Ammon's horn (tissue), 1 donor: ENCODE results near the gene TPRN.

ENCODE experiments used
- DNase-seq: peaks from one replicate; pipeline ENCODE4 v3.0.0-alpha.2; 2016; ENCODE audit warnings: low spot score

Gene TPRN

DNA sequence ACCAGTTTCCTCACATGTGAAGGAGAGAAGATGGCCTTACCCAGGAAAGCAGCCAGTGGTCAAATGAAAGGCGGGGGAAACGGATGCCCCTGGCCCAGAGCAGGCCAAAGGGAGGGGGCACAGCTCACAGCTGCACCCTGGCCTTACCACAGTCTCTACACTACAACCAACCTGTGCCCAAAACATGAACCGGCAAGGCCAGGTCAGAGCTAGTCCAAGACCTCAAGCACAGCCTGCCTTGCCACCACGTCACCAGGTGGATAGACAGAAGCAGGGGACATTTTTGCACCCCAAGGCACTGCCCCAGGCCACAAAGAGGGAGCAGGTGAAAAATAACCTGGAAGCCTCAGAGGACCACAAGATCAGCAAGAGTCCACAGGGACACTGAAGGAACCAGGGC is 57.1 kb downstream of the TPRN start:
- no peak for DNase-seq

DNA sequence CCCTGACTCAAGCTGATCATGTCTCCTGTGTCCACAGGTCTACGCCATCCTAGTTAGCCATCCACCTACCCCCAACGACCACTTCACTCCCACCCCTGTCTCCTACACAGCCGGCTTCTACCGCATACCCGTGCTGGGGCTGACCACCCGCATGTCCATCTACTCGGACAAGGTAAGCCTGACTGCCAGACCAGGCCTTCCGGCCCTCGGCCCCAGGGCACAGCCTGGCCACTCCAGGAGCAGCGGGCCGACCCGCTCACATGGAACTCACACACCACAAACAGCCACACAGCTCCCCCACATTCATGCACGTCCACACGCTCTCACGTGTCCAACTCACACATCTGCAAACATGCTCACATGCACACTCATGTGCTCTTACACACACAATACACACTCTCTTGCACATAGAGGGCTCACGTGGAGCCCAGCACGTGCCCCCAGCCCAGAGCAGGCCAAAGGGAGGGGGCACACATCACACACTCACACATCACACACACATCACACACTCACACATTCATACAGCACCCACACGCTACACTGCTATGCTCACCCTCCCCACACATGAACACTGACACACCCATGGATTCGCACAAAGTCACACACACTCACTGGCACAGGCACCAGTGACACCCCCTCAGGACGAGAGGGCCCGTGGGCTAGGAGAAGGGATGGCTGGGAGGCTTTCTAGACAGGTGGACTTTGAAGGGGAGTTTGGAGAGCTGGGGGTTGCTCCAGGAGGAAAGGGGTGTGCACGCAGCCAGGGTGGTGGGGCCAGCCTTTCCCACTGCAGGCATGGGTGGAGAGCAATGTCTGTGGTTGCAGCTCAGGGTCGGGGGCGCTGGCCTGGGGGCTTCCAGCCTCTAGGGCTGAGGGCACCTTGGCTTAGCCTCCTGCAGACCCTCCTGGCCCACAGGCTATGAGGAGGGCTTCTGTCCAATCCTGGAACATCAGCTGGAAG is 58.3 kb downstream of the TPRN start:
- no peak for DNase-seq
